ENCODE measurements around the gene MYO16.

Gene MYO16

GRCh38 chr13:109136873-109137272 is 507.5 kb downstream of the MYO16 start:
- DNase-seq = no peak

- DNase-seq = no peak
These were observed 509.9 kb downstream of the MYO16 start for GRCh38 chr13:109139346-109139745.

GRCh38 chr13:109140054-109140453 is 510.6 kb downstream of the MYO16 start:
- DNase-seq = no peak

- no peak for DNase-seq
These were observed 511.3 kb downstream of the MYO16 start for GRCh38 chr13:109140479-109141349.

- DNase-seq = no peak
These were observed 512.3 kb downstream of the MYO16 start for GRCh38 chr13:109141706-109142105.

GRCh38 chr13:109144693-109145437 is 515.5 kb downstream of the MYO16 start:
- no peak for DNase-seq

GRCh38 chr13:109145631-109146030 is 516.2 kb downstream of the MYO16 start:
- DNase-seq = peak in 1 of 2 experiments; percentile 11

- DNase-seq = no peak
These were observed 517.0 kb downstream of the MYO16 start for GRCh38 chr13:109146393-109146792.

- DNase-seq = no peak
These were observed 517.7 kb downstream of the MYO16 start for GRCh38 chr13:109146912-109147647.

- DNase-seq = no peak
These were observed 518.8 kb downstream of the MYO16 start for GRCh38 chr13:109148243-109148642.

- DNase-seq = no peak
These were observed 521.3 kb downstream of the MYO16 start for GRCh38 chr13:109150696-109151095.

- no peak for DNase-seq
These were observed 521.8 kb downstream of the MYO16 start for GRCh38 chr13:109151255-109151654.

- DNase-seq = no peak
These were observed 522.3 kb downstream of the MYO16 start for GRCh38 chr13:109151696-109152095.

- DNase-seq = no peak
These were observed 523.0 kb downstream of the MYO16 start for GRCh38 chr13:109152311-109152820.

- DNase-seq = no peak
These were observed 523.5 kb downstream of the MYO16 start for GRCh38 chr13:109152941-109153340.

GRCh38 chr13:109154146-109154545 is 524.7 kb downstream of the MYO16 start:
- DNase-seq = no peak

- DNase-seq = no peak
These were observed 525.1 kb downstream of the MYO16 start for GRCh38 chr13:109154546-109154945.

- no peak for DNase-seq
These were observed 525.8 kb downstream of the MYO16 start for GRCh38 chr13:109154966-109155761.

- peak; percentile 12 to 65 for DNase-seq
These were observed 526.9 kb downstream of the MYO16 start for GRCh38 chr13:109156181-109156935.

GRCh38 chr13:109157275-109157674 is 527.9 kb downstream of the MYO16 start:
- DNase-seq = no peak

- DNase-seq = no peak
These were observed 529.0 kb downstream of the MYO16 start for GRCh38 chr13:109158383-109158782.
